K562 (cell line): Measurements from ENCODE around the gene PDCD7. TPM values are rescaled to one million over a fixed set of nuclear protein-coding genes. Genes with fewer than 3 reads are reported as not detected.

Experiments
- ATAC-seq: fragments of 200-7000 bp; cut with Tn5 transposase; 3 replicates; pipeline ENCODE4 v1.9.1; 2020; ENCODE audit warnings: moderate library complexity
- BruUV-seq: library from RNA; stranded (reverse); fragments of 400-500 nt; replicated peaks from 2 replicates; lab custom pipeline; 2021; lab: Mats Ljungman, UMichigan
- CTCF ChIA-PET: fragments of 300-600 bp; formaldehyde crosslinking; extraction: SDS; loops from one replicate; lab custom pipeline; 2021; ENCODE audit warnings: low intra/inter-chr PET ratio; lab: Yijun Ruan, JAX
- POLR2A ChIA-PET: fragments of 300-600, 350-650 bp; sonication (Branson Sonifier 250); formaldehyde crosslinking; extraction: SDS; loops from one replicate; lab custom pipeline; 2021; ENCODE audit warnings: antibody characterized with exemption, inconsistent platforms; lab: Yijun Ruan, JAX
- DNase-seq, 4 experiments: peaks; one replicate each; pipeline versions ENCODE4 v3.0.0 to v3.0.0-alpha.2; 2011 to 2018; ENCODE audit warnings: low spot score in 3 of 4, mixed read lengths in 3 of 4; ENCODE audit errors: extremely low read depth in 1 of 4
- FAIRE-seq: peaks from 2 replicates; lab custom pipeline; 2011; peaks lifted over from hg19 to GRCh38; lab: Jason Lieb, UNC
- H2AFZ ChIP-seq: 2 replicates; pipeline ENCODE4 v1.6.0; 2011; ENCODE audit warnings: low read depth, low read length, control low read depth, inconsistent platforms
- H3K27ac ChIP-seq: fragments of 200-600 bp; 3 replicates; pipeline ENCODE4 v1.8.0; 2011; ENCODE audit warnings: low read depth, mild to moderate bottlenecking, control low read depth, inconsistent platforms, low read length, moderate library complexity, mixed read lengths; ENCODE audit errors: extremely low read depth
- H3K27me3 ChIP-seq, 2 experiments: fragments of 300-600 bp in 1 of 2; 2 replicates in 1 of 2; 3 replicates in 1 of 2; pipeline versions ENCODE4 v1.6.0 to v1.8.0; 2011; ENCODE audit warnings: inconsistent platforms in 2 of 2, low read length in 2 of 2, mild to moderate bottlenecking in 1 of 2, mixed read lengths in 1 of 2, moderate library complexity in 1 of 2; ENCODE audit not compliant: control insufficient read depth in 2 of 2, insufficient read depth in 2 of 2
- H3K36me3 ChIP-seq: fragments of 300-600 bp; 3 replicates; pipeline ENCODE4 v1.8.0; 2011; ENCODE audit warnings: mild to moderate bottlenecking, low read length, inconsistent platforms; ENCODE audit not compliant: control insufficient read depth, insufficient read depth
- H3K4me1 ChIP-seq, 2 experiments: fragments of 200-600 bp in 1 of 2; replicated peaks in 1 of 2; 2 replicates in 1 of 2; 3 replicates in 1 of 2; pipeline versions ENCODE4 v1.5.1 to v1.8.0; 2011; ENCODE audit warnings: inconsistent platforms in 2 of 2, low read length in 2 of 2, mild to moderate bottlenecking in 1 of 2, mixed read lengths in 1 of 2, moderate library complexity in 1 of 2; ENCODE audit not compliant: control insufficient read depth in 2 of 2, insufficient read depth in 2 of 2
- H3K4me2 ChIP-seq: 2 replicates; pipeline ENCODE4 v1.6.1; 2011; ENCODE audit warnings: low read length, control low read depth, inconsistent platforms, mixed read lengths; ENCODE audit not compliant: insufficient read depth
- H3K4me3 ChIP-seq: fragments of 200-600 bp; sonication (generic), shearing (Covaris generic); 2 replicates; pipeline ENCODE4 v1.5.1; 2016; ENCODE audit warnings: control low read depth, inconsistent platforms
- H3K79me2 ChIP-seq: fragments of 200-600 bp; 3 replicates; pipeline ENCODE4 v1.8.0; 2011; ENCODE audit warnings: low read length, inconsistent platforms; ENCODE audit not compliant: control insufficient read depth, insufficient read depth
- H3K9ac ChIP-seq, 2 experiments: 2 replicates each; pipeline versions ENCODE4 v1.6.0 to v1.6.1; 2011; ENCODE audit warnings: low read depth in 2 of 2, low read length in 2 of 2, control low read depth in 1 of 2, inconsistent platforms in 1 of 2, mild to moderate bottlenecking in 1 of 2, mixed read lengths in 1 of 2; ENCODE audit not compliant: insufficient read depth in 1 of 2
- H3K9me1 ChIP-seq: one replicate; pipeline ENCODE4 v1.6.0; 2011; ENCODE audit warnings: inconsistent platforms, mild to moderate bottlenecking, low read length, moderate library complexity; ENCODE audit not compliant: control insufficient read depth, insufficient read depth
- H3K9me3 ChIP-seq: replicated peaks from 2 replicates; pipeline ENCODE4 v1.5.1; 2011; ENCODE audit warnings: low read depth, low read length, inconsistent platforms; ENCODE audit not compliant: control insufficient read depth, insufficient read depth
- H4K20me1 ChIP-seq: replicated peaks from 2 replicates; pipeline ENCODE4 v1.6.1; 2011; ENCODE audit warnings: low read length, inconsistent platforms, mixed read lengths; ENCODE audit not compliant: control insufficient read depth, insufficient read depth
- BRF2 ChIP-seq: IDR thresholded peaks from 3 replicates; pipeline ENCODE4 v1.6.1; 2011; ENCODE audit warnings: borderline replicate concordance, mild to moderate bottlenecking; ENCODE audit not compliant: insufficient read length, insufficient read depth
- CCNT2 ChIP-seq: IDR thresholded peaks from 2 replicates; pipeline ENCODE4 v1.6.1; 2011; ENCODE audit warnings: borderline replicate concordance, low read depth, mild to moderate bottlenecking, moderate library complexity, mixed read lengths, low read length; ENCODE audit not compliant: insufficient read length; ENCODE audit errors: extremely low read depth
- HNRNPK ChIP-seq: fragments of 200-400 bp; formaldehyde crosslinking; IDR thresholded peaks from one replicate; pipeline ENCODE4 v1.6.1; 2018; ENCODE audit warnings: mild to moderate bottlenecking, low read depth, low read length; ENCODE audit not compliant: poor library complexity, severe bottlenecking
- KDM1A ChIP-seq, 2 experiments: fragments of 450-650 bp; IDR thresholded peaks; 2 replicates each; pipeline ENCODE4 v1.6.1; 2016; ENCODE audit warnings: mild to moderate bottlenecking in 2 of 2
- NFRKB ChIP-seq: fragments of 450-650 bp; IDR thresholded peaks from 2 replicates; pipeline ENCODE4 v1.6.1; 2016; ENCODE audit warnings: low read depth
- NFXL1 ChIP-seq: fragments of 450-650 bp; formaldehyde crosslinking; IDR thresholded peaks from 2 replicates; pipeline ENCODE4 v1.4.0; 2021; ENCODE audit warnings: mild to moderate bottlenecking
- NRF1 ChIP-seq, 2 experiments: fragments of 450-650 bp; IDR thresholded peaks in 1 of 2; conservative IDR thresholded peaks in 1 of 2; 2 replicates each; pipeline ENCODE4 v1.6.1; 2014; ENCODE audit warnings: mild to moderate bottlenecking in 2 of 2
- NUFIP1 ChIP-seq: fragments of 450-650 bp; IDR thresholded peaks from 2 replicates; pipeline ENCODE4 v1.6.1; 2018; ENCODE audit not compliant: partially characterized antibody
- PHF20 ChIP-seq: fragments of 450-650 bp; IDR thresholded peaks from 2 replicates; pipeline ENCODE4 v1.6.1; 2018; ENCODE audit not compliant: partially characterized antibody
- RBBP5 ChIP-seq: fragments of 200-600 bp; sonication (generic); IDR thresholded peaks from 2 replicates; pipeline ENCODE4 v1.6.1; 2012; ENCODE audit warnings: borderline replicate concordance, mild to moderate bottlenecking, low read length, control low read depth, inconsistent platforms; ENCODE audit not compliant: insufficient read depth, poor library complexity, severe bottlenecking
- RNF219 ChIP-seq: fragments of 250-450 bp; sonication (Bioruptor Pico); IDR thresholded peaks from 2 replicates; pipeline ENCODE4 v1.5.0; 2022; ENCODE audit warnings: mild to moderate bottlenecking
- TOE1 ChIP-seq, 2 experiments: fragments of 450-650 bp in 1 of 2; sonication (generic) in 1 of 2; formaldehyde crosslinking in 1 of 2; IDR thresholded peaks; 2 replicates each; pipeline versions ENCODE4 v1.7.1 to v1.8.0; 2016 to 2022; ENCODE audit warnings: borderline replicate concordance in 2 of 2, mild to moderate bottlenecking in 2 of 2, antibody characterized with exemption in 1 of 2, inconsistent platforms in 1 of 2, low read depth in 1 of 2, missing genetic modification reagents in 1 of 2, moderate library complexity in 1 of 2
- ZNF395 ChIP-seq: fragments of 200-800 bp; sonication (Bioruptor generic); IDR thresholded peaks from 2 replicates; pipeline ENCODE4 v1.6.1; 2017; ENCODE audit warnings: missing genetic modification characterization, missing compliant biosample characterization
- ZNF584 ChIP-seq: fragments of 200-800 bp; sonication (Bioruptor generic); IDR thresholded peaks from 2 replicates; pipeline ENCODE4 v1.6.1; 2016; ENCODE audit warnings: low read depth, mild to moderate bottlenecking, missing genetic modification characterization, missing compliant biosample characterization
- WGBS: fragments of 100-300 bp; shearing (Covaris generic); methylation state at CpG from one replicate; pipeline ENCODE4 v1.1.6; 2016; ENCODE audit warnings: low coverage, mixed read lengths; ENCODE audit not compliant: insufficient coverage; ENCODE audit errors: missing lambda C conversion rate; 5-methylcytosine and 5-hydroxymethylcytosine counted together
- in situ Hi-C: fragments of 300-500 bp; cut with MboI; formaldehyde crosslinking; loops from 4 replicates; pipeline ENCODE4 v1.15.0; 2018; ENCODE audit warnings: inconsistent platforms, mixed read lengths
- intact Hi-C: fragments of 100-400 bp; cut with micrococcal nuclease; formaldehyde crosslinking; loops from 2 replicates; pipeline ENCODE4 v1.14.2; 2022
- polyA plus RNA-seq, 8 experiments: library from polyadenylated mRNA; depleted of rRNA in 4 of 8; stranded (reverse) in 5 of 8; unstranded in 3 of 8; fragments of >200 nt; fragmentation: Nextera tagmentation in 2 of 8; fragmentation: Illumina TruSeq in 1 of 8; extraction: Ambion mirVana in 2 of 8; extraction: Trizol in 1 of 8; gene quantifications; 2 replicates each; pipeline versions ENCODE4 v1.2.1 to v1.2.3, GENCODE V29; 2011 to 2014; ENCODE audit warnings: inconsistent platforms in 1 of 8, missing spikeins in 1 of 8
- total RNA-seq, 7 experiments: library from RNA; depleted of rRNA in 6 of 7; stranded (reverse); fragments of >200 nt in 6 of 7; fragmentation: Illumina TruSeq in 2 of 7; extraction: Trizol in 2 of 7; gene quantifications; 2 replicates each; pipeline versions ENCODE4 v1.2.1 to v1.2.3, GENCODE V29; 2011 to 2021; ENCODE audit warnings: low replicate concordance in 1 of 7

The PDCD7 gene
- total and polyA plus RNA-seq, 9 of the 15 experiments (the other 6 are each of a cell fraction or from before 2014, with no cell fraction given) = 11.8 to 30.2 (median 18.8) TPM

GRCh38 chr15:65100442-65100841 lies 33.2 kb downstream of the PDCD7 start:
- H4K20me1 ChIP-seq = no peaks in the 10 kb centered on the region
- peaks cover 3% of the 10 kb centered on the region for H3K9me1 ChIP-seq
- ATAC-seq = no peak
- peaks cover 21% of the 10 kb centered on the region; the same call in 2 of the 3 replicates for H3K36me3 ChIP-seq
- H3K27me3 ChIP-seq = no peaks in the 10 kb centered on the region
- CTCF ChIA-PET = interaction anchor here (1.0 kb wide), 1 partner anchor 46 kb away, joined by 3 read pairs; no protein-coding TSS in a partner anchor
- no peak overlapping the region for H3K4me2 ChIP-seq
- in situ Hi-C loops (no loop called here), intact Hi-C loops (loop anchor here (5.0 kb wide), 1 partner anchor 68 kb away; no protein-coding TSS in a partner anchor)
- no peak overlapping the region for H3K27ac ChIP-seq
- POLR2A ChIA-PET = no interaction called here
- H3K4me1 ChIP-seq = no peaks in the 10 kb centered on the region
- H2AFZ ChIP-seq = no peak overlapping the region
- FAIRE-seq = no peak
- BruUV-seq = no TSS peak
- H3K9me3 ChIP-seq = no peaks in the 10 kb centered on the region
- DNase-seq = no peak
- no peak overlapping the region for H3K9ac ChIP-seq
- H3K79me2 ChIP-seq = no peaks in the 10 kb centered on the region
- TF ChIP-seq NFXL1 (CRISPR knock-in tag) (no peak), RNF219 (CRISPR knock-in tag) (no peak), KDM1A (IDR thresholded peaks at IDR 0.05) (no peak), CCNT2 (no peak), HNRNPK (no peak), NFRKB (no peak), BRF2 (no peak), RBBP5 (no peak), NRF1 (conservative IDR thresholded peaks at IDR 0.05 in 1 of 2, IDR thresholded peaks at IDR 0.05 in 1 of 2) (no peak), ZNF395 (no peak), ZNF584 (CRISPR knock-in tag) (no peak), TOE1 (IDR thresholded peaks at IDR 0.05; ENCODE audit: borderline replicate concordance) (no peak), TOE1 (CRISPR knock-in tag; IDR thresholded peaks at IDR 0.05; ENCODE audit: borderline replicate concordance, low read depth) (no peak), PHF20 (no peak), NUFIP1 (no peak)
- no peak overlapping the region for H3K4me3 ChIP-seq
- 59% methylated on average over 6 of the region's 7 CpGs for WGBS
